C4-2B (cell line): ENCODE measurements around the gene CHPT1.
A peak's percentile ranks its signal among the peaks of the same experiment; 100 is the strongest.

Experiments
- H3K27ac ChIP-seq: fragments of 450-650 bp; 2 replicates; pipeline ENCODE4 v1.5.1; 2017
- ZFX ChIP-seq: fragments of 450-650 bp; IDR thresholded peaks from 2 replicates; pipeline ENCODE4 v1.6.1; 2017
- TF ChIP-seq, protein P1 (sequence below): fragments of 450-650 bp; conservative IDR thresholded peaks from 2 replicates; pipeline ENCODE4 v1.5.1; 2017; ENCODE audit warnings: mild to moderate bottlenecking

CHPT1 gene

DNA sequence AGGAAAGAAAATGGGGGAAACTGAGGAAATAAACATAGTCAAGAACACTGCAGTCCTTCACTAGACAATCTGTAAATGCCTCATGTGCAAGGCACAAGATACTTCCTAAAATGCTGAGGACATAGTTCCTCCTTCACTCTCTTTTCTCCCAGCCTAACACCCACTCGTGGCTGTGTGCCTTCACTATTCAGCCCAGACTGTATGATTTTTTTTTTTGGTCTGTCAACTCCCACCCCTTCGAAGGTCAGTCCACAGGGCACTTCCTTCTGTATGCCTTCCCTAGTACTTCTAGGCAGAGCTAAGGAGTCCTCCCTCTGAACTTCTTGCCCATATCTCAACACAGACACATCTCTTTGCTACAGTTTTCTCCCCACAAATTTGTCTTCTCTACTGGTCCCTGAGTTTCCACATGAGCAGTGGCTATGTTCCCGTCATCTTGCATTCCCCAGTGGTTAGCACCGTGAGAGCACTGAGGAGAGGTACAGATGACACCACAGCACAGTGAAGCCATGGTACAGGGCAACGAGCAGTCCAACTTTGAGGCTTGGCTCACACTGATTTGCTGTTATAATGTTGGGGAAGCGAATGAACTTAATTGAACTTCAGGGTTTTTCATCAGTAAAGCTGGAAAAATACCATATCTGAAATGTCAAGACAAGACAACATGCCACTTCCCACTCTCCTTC lies 65.9 kb downstream of the CHPT1 start:
- H3K27ac ChIP-seq = peak overlapping the region; percentile 68
- TF ChIP-seq, protein P1, sequence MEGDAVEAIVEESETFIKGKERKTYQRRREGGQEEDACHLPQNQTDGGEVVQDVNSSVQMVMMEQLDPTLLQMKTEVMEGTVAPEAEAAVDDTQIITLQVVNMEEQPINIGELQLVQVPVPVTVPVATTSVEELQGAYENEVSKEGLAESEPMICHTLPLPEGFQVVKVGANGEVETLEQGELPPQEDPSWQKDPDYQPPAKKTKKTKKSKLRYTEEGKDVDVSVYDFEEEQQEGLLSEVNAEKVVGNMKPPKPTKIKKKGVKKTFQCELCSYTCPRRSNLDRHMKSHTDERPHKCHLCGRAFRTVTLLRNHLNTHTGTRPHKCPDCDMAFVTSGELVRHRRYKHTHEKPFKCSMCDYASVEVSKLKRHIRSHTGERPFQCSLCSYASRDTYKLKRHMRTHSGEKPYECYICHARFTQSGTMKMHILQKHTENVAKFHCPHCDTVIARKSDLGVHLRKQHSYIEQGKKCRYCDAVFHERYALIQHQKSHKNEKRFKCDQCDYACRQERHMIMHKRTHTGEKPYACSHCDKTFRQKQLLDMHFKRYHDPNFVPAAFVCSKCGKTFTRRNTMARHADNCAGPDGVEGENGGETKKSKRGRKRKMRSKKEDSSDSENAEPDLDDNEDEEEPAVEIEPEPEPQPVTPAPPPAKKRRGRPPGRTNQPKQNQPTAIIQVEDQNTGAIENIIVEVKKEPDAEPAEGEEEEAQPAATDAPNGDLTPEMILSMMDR = no peak
- no peak for TF ChIP-seq ZFX

- H3K27ac ChIP-seq = peak overlapping the region; percentile 22; the same call in 1 of the 2 replicates
- TF ChIP-seq ZFX = no peak
- TF ChIP-seq, protein P1 = no peak
Observed at GRCh38 chr12:101764051-101764792, 66.8 kb downstream of the CHPT1 start.

GRCh38 chr12:101767537-101767936 lies 70.1 kb downstream of the CHPT1 start:
- TF ChIP-seq, protein P1 = no peak; the same call in 1 of the 2 replicates
- TF ChIP-seq ZFX = no peak

DNA sequence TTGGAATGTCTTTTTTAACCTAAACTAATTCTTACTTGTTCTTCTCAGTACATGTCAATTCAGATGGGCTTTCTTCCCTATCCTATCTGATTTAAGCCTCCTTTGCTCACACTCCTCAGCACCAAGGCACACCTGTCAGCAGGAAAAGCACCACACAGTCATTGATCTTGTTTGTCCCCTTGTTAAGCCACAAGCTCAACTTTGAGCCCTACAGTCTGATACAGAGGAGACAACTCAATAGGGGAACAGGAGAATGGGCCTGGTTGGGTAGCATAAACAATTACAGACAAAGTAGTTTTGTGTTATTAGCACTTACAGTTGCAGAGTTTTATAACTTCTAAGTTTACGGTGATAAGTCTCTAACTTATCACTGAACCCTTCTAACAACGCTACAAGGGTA lies 71.3 kb downstream of the CHPT1 start:
- no peak overlapping the region; the same call in 1 of the 2 replicates for H3K27ac ChIP-seq
- TF ChIP-seq ZFX = no peak
- TF ChIP-seq, protein P1 = no peak

More at GRCh38 chr12:101767537-101767936, 70.1 kb downstream of the CHPT1 start:
- H3K27ac ChIP-seq = peak overlapping the region; percentile 8; the same call in 1 of the 2 replicates

- H3K27ac ChIP-seq = no peak overlapping the region
Observed at GRCh38 chr12:101769865-101770264, 72.4 kb downstream of the CHPT1 start.

GRCh38 chr12:101772012-101772775 lies 74.8 kb downstream of the CHPT1 start:
- no peak overlapping the region for H3K27ac ChIP-seq
- TF ChIP-seq, protein P1 = no peak
- no peak for TF ChIP-seq ZFX

More at GRCh38 chr12:101769865-101770264, 72.4 kb downstream of the CHPT1 start:
- TF ChIP-seq, protein P1 = no peak
- TF ChIP-seq ZFX = no peak
